ENCODE measurements around the gene UBA52. TPM values are rescaled to one million over a fixed set of nuclear protein-coding genes. Genes with fewer than 3 reads are reported as not detected.

Gene UBA52
- total and polyA plus RNA-seq, 10 of the 15 experiments (the other 5 are each of a cell fraction or from before 2014, with no cell fraction given), result 1,131 to 2,392 (median 1,645) TPM

DNA sequence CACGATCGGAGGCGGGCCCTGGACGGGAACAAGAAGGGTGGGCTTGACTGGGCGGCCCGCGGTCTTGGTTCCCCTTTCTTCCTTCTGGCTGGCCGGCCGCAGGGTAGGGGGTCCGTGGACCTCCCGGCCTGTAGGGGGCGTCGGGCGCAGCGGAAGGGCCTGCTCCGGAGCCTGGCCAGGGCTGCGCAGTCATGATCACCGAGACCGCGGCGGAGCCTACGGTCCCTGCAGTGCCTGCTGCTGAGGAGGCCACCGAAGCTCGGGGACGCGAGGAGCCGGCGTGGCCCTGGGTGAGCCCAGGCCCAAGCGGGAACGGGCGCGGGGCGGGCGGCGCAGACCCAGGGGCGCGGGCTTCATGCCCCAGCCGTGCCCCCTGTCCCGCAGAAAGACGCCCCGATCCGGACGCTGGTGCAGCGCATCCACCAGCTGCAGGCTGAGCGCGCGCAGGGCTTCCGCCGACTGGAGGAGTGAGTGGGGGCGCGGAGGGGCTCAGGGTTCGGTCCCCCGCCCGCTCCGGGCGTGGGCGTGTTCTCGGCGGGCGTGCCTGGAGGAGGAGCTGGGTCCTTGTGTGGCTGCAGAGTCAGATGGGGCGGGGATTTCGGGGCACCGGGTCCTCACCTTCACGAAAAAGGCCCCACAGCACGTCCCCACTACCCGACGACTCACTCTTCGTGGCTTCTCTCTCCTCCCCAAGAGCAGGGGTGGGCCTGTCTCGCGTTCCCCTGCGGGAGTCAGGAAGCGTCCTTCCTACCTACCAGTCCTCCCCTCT, 17.1 kb downstream of the UBA52 start, which contains the start of gene REX1BD (continued):
- TF ChIP-seq NRF1 (conservative IDR thresholded peaks at IDR 0.05; ENCODE audit: low read depth, low read length) (no peak), RBBP5 (conservative IDR thresholded peaks at IDR 0.05) (no peak), ZNF207 (IDR thresholded peaks at IDR 0.05; ENCODE audit: borderline replicate concordance) (peak; percentile 93), SMAD1 (IDR thresholded peaks at IDR 0.05; ENCODE audit: low read depth, partially characterized antibody) (no peak), GABPA (IDR thresholded peaks at IDR 0.05; ENCODE audit: low read depth) (no peak), TBL1XR1 (IDR thresholded peaks at IDR 0.05; ENCODE audit: low read depth, low read length) (peak; percentile 24; the same call in 1 of the 2 replicates), STAT1 (conservative IDR thresholded peaks at IDR 0.05) (peak; percentile 57), NFYB (IDR thresholded peaks at IDR 0.05; ENCODE audit: insufficient read depth, low read depth, low read length) (no peak), EP300 (IDR thresholded peaks at IDR 0.05; ENCODE audit: borderline replicate concordance in 1 of 2, control insufficient read depth in 1 of 2, low read depth in 2 of 2, low read length in 2 of 2) (0 out of 4 replicates have a peak, but pooled peaks of 1 of the 2 experiments have one; percentile 3), NBN (IDR thresholded peaks at IDR 0.05) (peak; percentile 66; the same call in 1 of the 2 replicates), CEBPB (IDR thresholded peaks at IDR 0.05; ENCODE audit: borderline replicate concordance in 1 of 2, low read depth in 2 of 2, low read length in 2 of 2) (peak in 1 of 2 experiments; percentile 34; a peak in 1 of 4 replicates), SPI1 (IDR thresholded peaks at IDR 0.05; ENCODE audit: borderline replicate concordance, insufficient read depth, low read depth, low read length) (peak; percentile 31; the same call in 1 of the 2 replicates), JUNB (IDR thresholded peaks at IDR 0.05) (no peak), SP1 (IDR thresholded peaks at IDR 0.05; ENCODE audit: low read depth, low read length) (peak; percentile 22)
- TF ChIP-seq, protein P1, sequence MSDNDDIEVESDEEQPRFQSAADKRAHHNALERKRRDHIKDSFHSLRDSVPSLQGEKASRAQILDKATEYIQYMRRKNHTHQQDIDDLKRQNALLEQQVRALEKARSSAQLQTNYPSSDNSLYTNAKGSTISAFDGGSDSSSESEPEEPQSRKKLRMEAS (IDR thresholded peaks at IDR 0.05; ENCODE audit: low read depth, low read length), result no peak
- TF ChIP-seq, protein P2, sequence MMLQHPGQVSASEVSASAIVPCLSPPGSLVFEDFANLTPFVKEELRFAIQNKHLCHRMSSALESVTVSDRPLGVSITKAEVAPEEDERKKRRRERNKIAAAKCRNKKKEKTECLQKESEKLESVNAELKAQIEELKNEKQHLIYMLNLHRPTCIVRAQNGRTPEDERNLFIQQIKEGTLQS (IDR thresholded peaks at IDR 0.05; ENCODE audit: borderline replicate concordance, extremely low read depth, low read depth, low read length), result no peak
- TF ChIP-seq, protein P3, sequence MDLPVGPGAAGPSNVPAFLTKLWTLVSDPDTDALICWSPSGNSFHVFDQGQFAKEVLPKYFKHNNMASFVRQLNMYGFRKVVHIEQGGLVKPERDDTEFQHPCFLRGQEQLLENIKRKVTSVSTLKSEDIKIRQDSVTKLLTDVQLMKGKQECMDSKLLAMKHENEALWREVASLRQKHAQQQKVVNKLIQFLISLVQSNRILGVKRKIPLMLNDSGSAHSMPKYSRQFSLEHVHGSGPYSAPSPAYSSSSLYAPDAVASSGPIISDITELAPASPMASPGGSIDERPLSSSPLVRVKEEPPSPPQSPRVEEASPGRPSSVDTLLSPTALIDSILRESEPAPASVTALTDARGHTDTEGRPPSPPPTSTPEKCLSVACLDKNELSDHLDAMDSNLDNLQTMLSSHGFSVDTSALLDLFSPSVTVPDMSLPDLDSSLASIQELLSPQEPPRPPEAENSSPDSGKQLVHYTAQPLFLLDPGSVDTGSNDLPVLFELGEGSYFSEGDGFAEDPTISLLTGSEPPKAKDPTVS (IDR thresholded peaks at IDR 0.05; ENCODE audit: low read depth, low read length), result no peak
- TF ChIP-seq, protein P4, sequence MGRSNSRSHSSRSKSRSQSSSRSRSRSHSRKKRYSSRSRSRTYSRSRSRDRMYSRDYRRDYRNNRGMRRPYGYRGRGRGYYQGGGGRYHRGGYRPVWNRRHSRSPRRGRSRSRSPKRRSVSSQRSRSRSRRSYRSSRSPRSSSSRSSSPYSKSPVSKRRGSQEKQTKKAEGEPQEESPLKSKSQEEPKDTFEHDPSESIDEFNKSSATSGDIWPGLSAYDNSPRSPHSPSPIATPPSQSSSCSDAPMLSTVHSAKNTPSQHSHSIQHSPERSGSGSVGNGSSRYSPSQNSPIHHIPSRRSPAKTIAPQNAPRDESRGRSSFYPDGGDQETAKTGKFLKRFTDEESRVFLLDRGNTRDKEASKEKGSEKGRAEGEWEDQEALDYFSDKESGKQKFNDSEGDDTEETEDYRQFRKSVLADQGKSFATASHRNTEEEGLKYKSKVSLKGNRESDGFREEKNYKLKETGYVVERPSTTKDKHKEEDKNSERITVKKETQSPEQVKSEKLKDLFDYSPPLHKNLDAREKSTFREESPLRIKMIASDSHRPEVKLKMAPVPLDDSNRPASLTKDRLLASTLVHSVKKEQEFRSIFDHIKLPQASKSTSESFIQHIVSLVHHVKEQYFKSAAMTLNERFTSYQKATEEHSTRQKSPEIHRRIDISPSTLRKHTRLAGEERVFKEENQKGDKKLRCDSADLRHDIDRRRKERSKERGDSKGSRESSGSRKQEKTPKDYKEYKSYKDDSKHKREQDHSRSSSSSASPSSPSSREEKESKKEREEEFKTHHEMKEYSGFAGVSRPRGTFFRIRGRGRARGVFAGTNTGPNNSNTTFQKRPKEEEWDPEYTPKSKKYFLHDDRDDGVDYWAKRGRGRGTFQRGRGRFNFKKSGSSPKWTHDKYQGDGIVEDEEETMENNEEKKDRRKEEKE (IDR thresholded peaks at IDR 0.05), result no peak
- TF ChIP-seq, protein P5, sequence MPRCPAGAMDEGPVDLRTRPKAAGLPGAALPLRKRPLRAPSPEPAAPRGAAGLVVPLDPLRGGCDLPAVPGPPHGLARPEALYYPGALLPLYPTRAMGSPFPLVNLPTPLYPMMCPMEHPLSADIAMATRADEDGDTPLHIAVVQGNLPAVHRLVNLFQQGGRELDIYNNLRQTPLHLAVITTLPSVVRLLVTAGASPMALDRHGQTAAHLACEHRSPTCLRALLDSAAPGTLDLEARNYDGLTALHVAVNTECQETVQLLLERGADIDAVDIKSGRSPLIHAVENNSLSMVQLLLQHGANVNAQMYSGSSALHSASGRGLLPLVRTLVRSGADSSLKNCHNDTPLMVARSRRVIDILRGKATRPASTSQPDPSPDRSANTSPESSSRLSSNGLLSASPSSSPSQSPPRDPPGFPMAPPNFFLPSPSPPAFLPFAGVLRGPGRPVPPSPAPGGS (IDR thresholded peaks at IDR 0.05; ENCODE audit: borderline replicate concordance, insufficient read depth, low read depth, low read length, poor library complexity, severe bottlenecking), result no peak
- TF ChIP-seq, protein P6, sequence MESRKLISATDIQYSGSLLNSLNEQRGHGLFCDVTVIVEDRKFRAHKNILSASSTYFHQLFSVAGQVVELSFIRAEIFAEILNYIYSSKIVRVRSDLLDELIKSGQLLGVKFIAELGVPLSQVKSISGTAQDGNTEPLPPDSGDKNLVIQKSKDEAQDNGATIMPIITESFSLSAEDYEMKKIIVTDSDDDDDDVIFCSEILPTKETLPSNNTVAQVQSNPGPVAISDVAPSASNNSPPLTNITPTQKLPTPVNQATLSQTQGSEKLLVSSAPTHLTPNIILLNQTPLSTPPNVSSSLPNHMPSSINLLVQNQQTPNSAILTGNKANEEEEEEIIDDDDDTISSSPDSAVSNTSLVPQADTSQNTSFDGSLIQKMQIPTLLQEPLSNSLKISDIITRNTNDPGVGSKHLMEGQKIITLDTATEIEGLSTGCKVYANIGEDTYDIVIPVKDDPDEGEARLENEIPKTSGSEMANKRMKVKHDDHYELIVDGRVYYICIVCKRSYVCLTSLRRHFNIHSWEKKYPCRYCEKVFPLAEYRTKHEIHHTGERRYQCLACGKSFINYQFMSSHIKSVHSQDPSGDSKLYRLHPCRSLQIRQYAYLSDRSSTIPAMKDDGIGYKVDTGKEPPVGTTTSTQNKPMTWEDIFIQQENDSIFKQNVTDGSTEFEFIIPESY (IDR thresholded peaks at IDR 0.05), result no peak
